ENCODE measurements around the gene FAM111B. TPM values are rescaled to one million over a fixed set of nuclear protein-coding genes. Genes with fewer than 3 reads are reported as not detected.

The FAM111B gene
- total RNA-seq, 4 donors from 2014 or later, result 1.8 to 6.0 (median 4.7) TPM

DNA sequence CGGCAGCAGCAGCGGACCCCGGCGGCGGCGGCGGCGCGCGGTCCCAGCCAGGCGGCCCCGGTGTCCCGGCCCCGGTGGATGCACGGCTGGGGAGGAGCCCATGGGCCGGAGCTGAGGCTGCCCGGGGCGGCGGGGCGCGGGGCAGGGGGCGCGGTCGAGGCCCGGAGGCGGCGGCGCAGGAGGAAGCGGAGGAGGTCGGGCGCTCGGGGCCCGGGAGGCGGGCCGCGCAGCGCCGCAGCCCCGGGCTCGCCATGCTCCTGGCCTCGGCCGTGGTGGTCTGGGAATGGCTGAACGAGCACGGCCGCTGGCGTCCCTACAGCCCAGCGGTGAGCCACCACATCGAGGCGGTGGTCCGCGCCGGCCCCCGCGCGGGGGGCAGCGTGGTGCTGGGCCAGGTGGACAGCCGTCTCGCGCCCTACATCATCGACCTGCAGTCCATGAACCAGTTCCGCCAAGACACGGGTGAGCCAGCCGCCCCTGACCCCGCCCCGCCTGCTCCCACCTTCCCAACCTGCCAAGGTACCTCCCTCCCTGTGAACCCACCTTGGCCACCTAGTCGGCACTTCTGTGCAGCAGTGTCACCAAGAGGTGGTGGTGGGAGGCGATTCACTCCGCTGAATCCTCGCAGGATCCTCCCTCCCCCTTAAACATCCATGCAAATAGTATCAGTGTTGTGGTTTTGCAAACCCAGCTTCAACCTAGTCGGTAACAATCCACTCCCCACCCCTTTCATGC lies 65.5 kb downstream of the FAM111B start:
- Histone ChIP-seq H3K27ac (peak overlapping the region; percentile 69 to 95 (median 88)), H3K4me1 (peaks cover 0 to 26% (median 6%) of the 10 kb centered on the region in 4 donors), H3K27me3 (no peaks in the 10 kb centered on the region), H3K4me3 (peak overlapping the region; percentile 79 to 93 (median 88)), H3K9me3 (no peaks in the 10 kb centered on the region), H3K36me3 (no peaks in the 10 kb centered on the region)
- DNase-seq, result peak; percentile 69 to 80 (median 71)
- no peak for TF ChIP-seq POLR2A (IDR thresholded peaks at IDR 0.05)
- TF ChIP-seq, protein P1, sequence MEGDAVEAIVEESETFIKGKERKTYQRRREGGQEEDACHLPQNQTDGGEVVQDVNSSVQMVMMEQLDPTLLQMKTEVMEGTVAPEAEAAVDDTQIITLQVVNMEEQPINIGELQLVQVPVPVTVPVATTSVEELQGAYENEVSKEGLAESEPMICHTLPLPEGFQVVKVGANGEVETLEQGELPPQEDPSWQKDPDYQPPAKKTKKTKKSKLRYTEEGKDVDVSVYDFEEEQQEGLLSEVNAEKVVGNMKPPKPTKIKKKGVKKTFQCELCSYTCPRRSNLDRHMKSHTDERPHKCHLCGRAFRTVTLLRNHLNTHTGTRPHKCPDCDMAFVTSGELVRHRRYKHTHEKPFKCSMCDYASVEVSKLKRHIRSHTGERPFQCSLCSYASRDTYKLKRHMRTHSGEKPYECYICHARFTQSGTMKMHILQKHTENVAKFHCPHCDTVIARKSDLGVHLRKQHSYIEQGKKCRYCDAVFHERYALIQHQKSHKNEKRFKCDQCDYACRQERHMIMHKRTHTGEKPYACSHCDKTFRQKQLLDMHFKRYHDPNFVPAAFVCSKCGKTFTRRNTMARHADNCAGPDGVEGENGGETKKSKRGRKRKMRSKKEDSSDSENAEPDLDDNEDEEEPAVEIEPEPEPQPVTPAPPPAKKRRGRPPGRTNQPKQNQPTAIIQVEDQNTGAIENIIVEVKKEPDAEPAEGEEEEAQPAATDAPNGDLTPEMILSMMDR (IDR thresholded peaks at IDR 0.05), result no peak

DNA sequence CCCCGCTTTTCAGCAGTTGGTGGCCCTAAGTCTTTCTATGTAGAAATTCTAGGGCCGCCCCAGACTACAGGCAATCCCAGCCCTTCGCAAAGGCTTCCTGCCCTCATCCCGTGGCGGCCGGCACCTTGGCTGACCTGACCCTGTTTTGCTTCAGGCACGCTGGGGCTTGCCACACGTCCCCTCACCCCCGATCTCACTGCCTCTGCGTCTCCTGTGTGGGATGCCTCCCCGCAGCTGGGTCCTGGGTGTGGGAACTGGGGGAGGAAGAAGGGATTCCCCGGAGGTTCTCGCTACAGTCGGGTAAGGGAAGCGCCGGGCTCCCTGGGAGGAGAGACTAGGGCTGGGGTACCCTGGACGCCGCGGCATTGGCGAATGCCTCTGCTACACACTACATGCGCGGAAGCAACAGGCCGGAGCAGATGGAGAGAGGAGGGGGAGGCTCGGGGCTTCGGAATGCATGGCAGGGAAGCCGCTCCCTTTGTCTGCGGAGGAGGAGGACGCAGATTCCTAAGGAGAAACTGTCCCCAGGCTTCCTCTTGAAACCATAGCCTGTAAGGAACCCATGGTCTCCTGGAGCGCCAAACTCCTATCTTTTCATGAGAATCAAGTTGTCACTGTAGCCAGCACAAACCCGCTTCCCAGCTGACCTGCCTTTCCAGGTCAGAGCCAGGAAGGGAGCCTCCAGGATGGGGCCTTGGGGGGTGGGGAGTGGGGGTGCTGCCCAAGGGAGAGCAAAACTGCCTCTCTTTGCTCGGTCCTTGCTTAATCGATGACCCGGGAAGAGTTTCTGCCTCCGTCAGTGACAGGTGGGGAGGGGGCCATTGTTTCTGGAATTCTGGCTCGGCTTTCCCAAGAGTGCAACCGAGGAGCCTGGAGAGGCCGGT lies 66.3 kb downstream of the FAM111B start:
- peak in 2 of 3 donors; percentile 57 to 70 for DNase-seq
- TF ChIP-seq, protein P1 (IDR thresholded peaks at IDR 0.05), result no peak
- no peak for TF ChIP-seq POLR2A (IDR thresholded peaks at IDR 0.05)

DNA sequence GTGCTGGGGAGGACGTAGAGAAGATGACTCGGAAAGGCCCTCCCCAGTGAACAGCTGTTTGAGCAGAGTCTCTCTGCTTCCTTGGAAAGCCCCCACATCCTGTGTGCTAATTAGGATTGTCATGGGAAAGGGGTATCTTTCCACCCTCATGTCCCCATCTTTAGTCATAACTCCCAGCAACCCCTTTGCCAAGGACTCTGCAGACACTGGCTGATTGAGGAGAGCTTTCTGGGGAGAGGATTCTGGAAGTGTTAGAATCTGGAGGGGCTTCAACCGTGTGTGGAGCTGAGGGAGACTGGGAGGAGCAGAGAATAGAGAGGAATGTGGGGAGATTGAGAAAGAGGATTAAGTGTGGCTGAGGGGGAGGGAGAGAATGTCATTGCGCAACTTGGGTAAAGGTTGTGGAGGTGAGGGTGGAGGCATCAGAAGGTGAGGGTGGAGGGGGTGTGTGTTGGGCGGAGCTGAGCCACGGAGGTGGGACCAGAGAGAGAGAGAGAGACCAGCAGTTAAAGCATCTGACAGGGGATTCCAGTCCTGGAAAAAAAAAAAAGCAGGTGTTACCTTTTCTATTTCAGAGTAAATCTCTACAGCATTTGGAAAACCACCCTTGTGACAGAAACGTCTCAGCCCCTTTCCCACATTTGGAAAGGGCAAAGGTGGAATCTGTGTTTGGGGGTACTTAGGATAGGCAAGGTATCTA lies 67.1 kb downstream of the FAM111B start:
- Histone ChIP-seq H3K36me3 (no peaks in the 10 kb centered on the region), H3K9me3 (no peaks in the 10 kb centered on the region), H3K27me3 (no peaks in the 10 kb centered on the region), H3K4me3 (peak overlapping the region; percentile 79 to 93 (median 88)), H3K4me1 (peaks cover 0 to 26% (median 6%) of the 10 kb centered on the region in 4 donors), H3K27ac (peak overlapping the region; percentile 69 to 95 (median 88))
- peak in 1 of 2 donors; percentile 83 for TF ChIP-seq POLR2A (IDR thresholded peaks at IDR 0.05)
- TF ChIP-seq, protein P1 (IDR thresholded peaks at IDR 0.05), result no peak
- DNase-seq, result peak in 2 of 3 donors; percentile 84 to 85

More for the DNA sequence above, 66.3 kb downstream of the FAM111B start:
- Histone ChIP-seq H3K27ac (peak overlapping the region; percentile 69 to 95 (median 88)), H3K4me3 (peak overlapping the region; percentile 79 to 93 (median 88)), H3K36me3 (no peaks in the 10 kb centered on the region), H3K4me1 (peaks cover 0 to 26% (median 6%) of the 10 kb centered on the region in 4 donors), H3K9me3 (no peaks in the 10 kb centered on the region), H3K27me3 (no peaks in the 10 kb centered on the region)

DNA sequence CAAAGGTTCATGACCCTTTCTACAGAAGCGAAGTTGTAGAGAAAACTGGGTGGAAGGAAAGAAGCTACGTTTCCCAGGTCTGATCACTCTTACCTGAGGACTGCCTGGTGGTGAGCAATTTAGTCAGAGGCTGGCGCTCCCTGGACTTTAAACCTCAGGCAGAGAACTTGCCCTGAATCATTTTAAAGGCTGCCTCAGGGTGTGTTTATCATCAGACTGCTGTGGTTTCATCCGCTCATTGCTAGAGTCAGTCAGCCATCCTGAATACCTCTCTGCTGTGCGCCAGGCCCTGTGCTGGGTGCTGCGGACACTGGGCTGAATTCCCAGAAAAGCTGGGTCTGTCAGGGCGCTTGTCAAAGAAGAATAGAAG lies 67.6 kb downstream of the FAM111B start:
- no peaks in the 10 kb centered on the region for H3K9me3 ChIP-seq
- peaks cover 0 to 26% (median 6%) of the 10 kb centered on the region in 4 donors for H3K4me1 ChIP-seq
- DNase-seq, result peak in 2 of 3 donors; percentile 69 to 82
- H3K27ac ChIP-seq, result peak overlapping the region; percentile 26 to 95 (median 77)
- TF ChIP-seq POLR2A (IDR thresholded peaks at IDR 0.05), result peak; percentile 61 to 85
- TF ChIP-seq, protein P1 (IDR thresholded peaks at IDR 0.05), result peak in 2 of 6 experiments; percentile 18 to 25
- peak overlapping the region in 2 of 4 donors; percentile 88 to 93 for H3K4me3 ChIP-seq
- no peaks in the 10 kb centered on the region for H3K27me3 ChIP-seq
- no peaks in the 10 kb centered on the region for H3K36me3 ChIP-seq

DNA sequence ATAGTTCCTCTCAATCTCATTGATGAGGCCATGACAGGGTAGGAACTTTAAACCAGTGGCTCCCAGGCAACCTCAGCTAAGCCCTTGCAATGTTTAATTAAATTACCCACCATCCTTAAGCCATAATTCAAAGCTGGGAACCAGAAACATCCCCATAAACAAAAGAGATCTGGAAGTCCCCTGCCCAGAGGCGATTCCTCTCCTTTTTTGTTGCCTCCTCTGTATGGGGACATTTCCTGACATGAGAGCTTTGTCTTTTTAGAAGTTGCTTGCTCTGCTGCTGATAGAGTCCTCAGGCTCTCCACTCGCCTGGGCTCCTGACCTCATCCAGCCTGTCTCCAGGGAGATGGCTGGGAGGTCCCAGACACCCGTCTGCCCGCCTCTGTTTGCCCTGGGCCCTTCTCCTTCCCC lies 68.1 kb downstream of the FAM111B start:
- no peaks in the 10 kb centered on the region for H3K36me3 ChIP-seq
- peak overlapping the region in 2 of 4 donors; percentile 88 to 93 for H3K4me3 ChIP-seq
- DNase-seq, result no peak
- peaks cover 0 to 26% (median 6%) of the 10 kb centered on the region in 4 donors for H3K4me1 ChIP-seq
- TF ChIP-seq, protein P1 (IDR thresholded peaks at IDR 0.05), result no peak
- TF ChIP-seq POLR2A (IDR thresholded peaks at IDR 0.05), result no peak
- H3K27ac ChIP-seq, result peak overlapping the region; percentile 26 to 95 (median 77)
- H3K9me3 ChIP-seq, result no peaks in the 10 kb centered on the region
- H3K27me3 ChIP-seq, result no peaks in the 10 kb centered on the region

Data from Peyer's patch (tissue), 4 donors.